SK-N-SH treated with all-trans-retinoic acid at 6 μM for 48 hours (cell line): ENCODE results near the gene CMBL.

ENCODE experiments used
- ARNTL ChIP-seq: fragments of 450-650 bp; formaldehyde crosslinking; IDR thresholded peaks from 2 replicates; pipeline ENCODE4 v1.5.0; 2020; ENCODE audit warnings: low read depth, mild to moderate bottlenecking, moderate library complexity, borderline replicate concordance
- ISL1 ChIP-seq: fragments of 250-450 bp; sonication (Bioruptor Pico); IDR thresholded peaks from 2 replicates; pipeline ENCODE4 v2.1.2; 2022; ENCODE audit warnings: mild to moderate bottlenecking, moderate library complexity
- OSR1 ChIP-seq: fragments of 250-450 bp; sonication (Bioruptor Pico); IDR thresholded peaks from 2 replicates; pipeline ENCODE4 v1.8.0; 2022; ENCODE audit warnings: moderate library complexity, mild to moderate bottlenecking, inconsistent platforms
- PATZ1 ChIP-seq: fragments of 250-450 bp; sonication (Bioruptor Pico); IDR thresholded peaks from 2 replicates; pipeline ENCODE4 v1.8.0; 2020; ENCODE audit warnings: mild to moderate bottlenecking, moderate library complexity, borderline replicate concordance
- POU6F1 ChIP-seq: fragments of 250-450 bp; sonication (Bioruptor Pico); IDR thresholded peaks from 2 replicates; pipeline ENCODE4 v1.8.0; 2021; ENCODE audit warnings: low read depth, mild to moderate bottlenecking, moderate library complexity, borderline replicate concordance
- PPARA ChIP-seq: fragments of 250-450 bp; sonication (Bioruptor Pico); IDR thresholded peaks from 2 replicates; pipeline ENCODE4 v1.5.0; 2020; ENCODE audit warnings: mild to moderate bottlenecking, borderline replicate concordance
- RARB ChIP-seq: fragments of 250-450 bp; sonication (Bioruptor Pico); IDR thresholded peaks from 2 replicates; pipeline ENCODE4 v1.8.0; 2021; ENCODE audit warnings: mild to moderate bottlenecking, moderate library complexity
- SNAI2 ChIP-seq: fragments of 250-450 bp; sonication (Bioruptor Pico); IDR thresholded peaks from 2 replicates; pipeline ENCODE4 v1.5.0; 2020; ENCODE audit warnings: mild to moderate bottlenecking, moderate library complexity
- TCF4 ChIP-seq: fragments of 250-450 bp; sonication (Bioruptor Pico); IDR thresholded peaks from 2 replicates; pipeline ENCODE4 v1.8.0; 2021; ENCODE audit warnings: mild to moderate bottlenecking, moderate library complexity, borderline replicate concordance
- TOX ChIP-seq: fragments of 250-450 bp; sonication (Bioruptor Pico); IDR thresholded peaks from 2 replicates; pipeline ENCODE4 v1.8.0; 2021; ENCODE audit warnings: mild to moderate bottlenecking, moderate library complexity, borderline replicate concordance
- TSHZ2 ChIP-seq: fragments of 250-450 bp; sonication (Bioruptor Pico); IDR thresholded peaks from 2 replicates; pipeline ENCODE4 v1.5.0; 2020; ENCODE audit warnings: mild to moderate bottlenecking, moderate library complexity
- ZFP30 ChIP-seq: fragments of 450-650 bp; formaldehyde crosslinking; IDR thresholded peaks from 2 replicates; pipeline ENCODE4 v1.5.0; 2022; ENCODE audit warnings: mild to moderate bottlenecking, moderate library complexity
- ZNF565 ChIP-seq: fragments of 450-650 bp; formaldehyde crosslinking; conservative IDR thresholded peaks from 2 replicates; pipeline ENCODE4 v1.5.0; 2020; ENCODE audit warnings: low read depth, mild to moderate bottlenecking, moderate library complexity
- ZNF8 ChIP-seq: fragments of 450-650 bp; formaldehyde crosslinking; IDR thresholded peaks from 2 replicates; pipeline ENCODE4 v1.5.0; 2020; ENCODE audit warnings: mild to moderate bottlenecking, moderate library complexity

GRCh38 chr5:10275460-10275859 lies 32.2 kb downstream of the CMBL start:
- no peak for TF ChIP-seq ARNTL (CRISPR knock-in tag)
- TF ChIP-seq OSR1 (CRISPR knock-in tag): no peak
- no peak for TF ChIP-seq TOX (CRISPR knock-in tag)
- TF ChIP-seq ZNF8: no peak
- TF ChIP-seq PATZ1: no peak
- no peak for TF ChIP-seq TSHZ2 (CRISPR knock-in tag)
- no peak for TF ChIP-seq PPARA
- TF ChIP-seq RARB (CRISPR knock-in tag): no peak
- TF ChIP-seq POU6F1 (CRISPR knock-in tag): no peak
- TF ChIP-seq TCF4 (CRISPR knock-in tag): no peak
- TF ChIP-seq ISL1 (CRISPR knock-in tag): no peak
- no peak for TF ChIP-seq ZFP30 (CRISPR knock-in tag)
- TF ChIP-seq SNAI2 (CRISPR knock-in tag): no peak
- no peak for TF ChIP-seq ZNF565
